Lung microvascular endothelial cell (primary cell): ENCODE results near the gene KCNS1. TPM values are rescaled to one million over a fixed set of nuclear protein-coding genes. Genes with fewer than 3 reads are reported as not detected.
A peak's percentile ranks its signal among the peaks of the same experiment; 100 is the strongest.

Source experiments
- DNase-seq, 2 donors: peaks; one replicate each; pipeline versions ENCODE4 v3.0.0 to v3.0.0-alpha.2; 2010; ENCODE audit warnings: low read depth in 2 of 2
- total RNA-seq: library from RNA; depleted of rRNA; stranded (reverse); fragments of >200 nt; gene quantifications from 2 replicates; pipeline ENCODE4 v1.2.1, GENCODE V29; 2014

KCNS1 gene
- total RNA-seq, 1 donor from 2014 or later = 0.40 TPM

GRCh38 chr20:45109634-45110033, 8.7 kb upstream of the KCNS1 start:
- no peak for DNase-seq

DNA sequence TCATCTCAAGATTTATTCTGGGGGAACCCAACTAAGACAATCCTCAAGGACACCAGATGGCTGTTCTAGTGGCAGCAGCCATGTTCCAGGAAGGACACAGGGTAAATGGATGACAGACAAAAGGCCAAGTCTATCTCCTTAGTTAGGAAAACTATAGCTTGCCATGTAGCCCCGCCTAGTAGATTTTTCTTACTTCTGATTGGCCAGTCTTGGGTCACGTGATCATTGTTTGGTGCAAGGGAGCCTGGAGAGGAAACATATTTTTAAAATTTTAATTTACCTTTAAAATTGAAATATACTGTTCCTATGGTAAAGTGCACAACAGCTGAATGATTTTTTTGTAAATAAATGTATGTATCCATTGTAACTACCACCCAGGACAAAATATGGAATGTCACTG, 4.4 kb upstream of the KCNS1 start:
- no peak for DNase-seq

DNA sequence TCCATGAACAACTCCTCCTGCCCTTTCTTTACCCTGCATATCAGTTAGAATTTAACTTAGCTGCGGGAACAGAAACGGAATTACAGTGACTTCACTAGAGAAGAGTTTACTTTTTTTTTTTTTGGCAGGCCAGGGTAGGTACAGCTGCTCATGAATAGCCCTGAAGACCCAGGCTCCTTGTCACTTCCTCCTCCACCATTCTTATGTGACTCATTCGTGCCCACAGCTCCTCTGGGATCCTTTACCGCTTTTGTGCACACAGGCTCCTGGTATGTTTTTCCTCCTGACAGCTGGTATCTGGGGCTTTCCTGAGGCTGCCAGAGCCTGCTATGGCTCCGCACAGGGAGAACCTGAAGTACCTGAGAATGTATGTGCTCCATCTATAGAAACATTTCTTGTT, 3.9 kb upstream of the KCNS1 start:
- peak in 1 of 2 donors; percentile 78 for DNase-seq

- no peak for DNase-seq
Observed at GRCh38 chr20:45103072-45103471, 2.1 kb upstream of the KCNS1 start.

DNA sequence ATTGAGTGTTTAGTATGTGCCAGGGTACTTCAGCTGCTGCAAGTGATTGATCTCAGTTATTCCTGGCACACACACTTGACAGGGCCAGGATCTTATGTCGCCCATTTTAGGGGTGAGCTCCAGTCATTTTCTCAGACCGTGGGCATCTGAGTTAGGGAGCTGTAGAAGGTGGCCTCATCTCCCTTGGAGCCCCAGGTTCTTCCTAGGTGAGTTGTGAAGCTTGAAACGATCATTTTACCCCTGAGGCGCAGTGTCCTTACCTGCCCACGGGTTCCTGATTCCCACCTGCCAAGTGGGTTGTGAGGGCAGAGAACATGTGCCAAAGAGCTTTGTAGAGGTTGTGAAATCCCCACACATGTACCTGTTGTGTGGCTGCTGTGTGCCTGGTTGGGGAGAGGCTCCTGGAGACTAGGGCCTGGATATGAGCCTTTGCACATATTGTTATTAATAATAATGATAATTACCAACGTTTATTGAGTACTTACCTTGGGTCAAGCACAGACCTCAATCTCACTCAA, 465 bp upstream of the KCNS1 start:
- no peak for DNase-seq

GRCh38 chr20:45098103-45098773, 2.7 kb downstream of the KCNS1 start:
- peak; percentile 22 to 46 for DNase-seq

- DNase-seq = peak; percentile 70 to 71
Observed at GRCh38 chr20:45097485-45098102, 3.3 kb downstream of the KCNS1 start.

GRCh38 chr20:45096781-45097180, 4.1 kb downstream of the KCNS1 start:
- no peak for DNase-seq

GRCh38 chr20:45095805-45096238, 5.1 kb downstream of the KCNS1 start:
- peak; percentile 59 to 73 for DNase-seq

GRCh38 chr20:45094864-45095574, 5.9 kb downstream of the KCNS1 start:
- no peak for DNase-seq

GRCh38 chr20:45094201-45094600, 6.7 kb downstream of the KCNS1 start:
- DNase-seq = no peak

DNA sequence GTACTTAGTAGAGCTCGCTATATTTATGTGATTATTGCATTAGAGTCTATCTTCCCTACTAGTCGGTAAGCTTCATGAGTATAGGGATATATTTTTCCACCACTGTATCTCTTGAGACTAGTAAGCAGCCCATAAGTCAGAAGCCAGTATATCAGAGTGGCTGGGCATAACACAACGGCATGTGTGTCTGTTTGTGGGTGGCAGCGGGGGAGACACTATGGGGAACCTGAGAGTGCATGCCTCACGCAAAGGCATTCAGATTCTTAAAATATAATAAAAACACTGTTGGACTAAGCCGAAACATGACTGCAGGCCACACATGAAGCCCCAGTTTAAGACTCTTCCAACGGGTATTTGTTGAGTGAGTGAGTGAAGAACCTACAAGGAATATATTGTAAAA, 8.0 kb downstream of the KCNS1 start:
- no peak for DNase-seq

- DNase-seq = no peak
Observed at GRCh38 chr20:45091366-45091765, 9.6 kb downstream of the KCNS1 start.

DNA sequence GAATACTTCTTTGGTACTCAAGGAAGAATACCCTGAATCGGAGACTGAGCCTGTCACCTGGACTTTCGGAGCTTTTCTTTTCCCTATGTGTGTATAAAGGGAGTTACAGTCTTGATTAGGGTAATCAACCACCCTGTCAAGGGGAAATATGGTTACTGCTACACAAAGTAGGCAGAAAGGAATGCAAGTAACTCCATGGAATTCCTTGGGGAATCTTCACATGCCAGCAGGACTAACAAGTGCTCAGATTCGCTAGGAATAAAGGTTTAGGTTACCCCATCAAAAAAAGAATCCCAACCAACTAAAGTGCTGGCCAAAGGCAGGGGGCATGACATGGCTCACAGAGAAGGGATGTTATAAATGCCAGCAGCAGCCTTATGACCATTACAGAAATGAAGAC, 10.4 kb downstream of the KCNS1 start:
- no peak for DNase-seq

DNA sequence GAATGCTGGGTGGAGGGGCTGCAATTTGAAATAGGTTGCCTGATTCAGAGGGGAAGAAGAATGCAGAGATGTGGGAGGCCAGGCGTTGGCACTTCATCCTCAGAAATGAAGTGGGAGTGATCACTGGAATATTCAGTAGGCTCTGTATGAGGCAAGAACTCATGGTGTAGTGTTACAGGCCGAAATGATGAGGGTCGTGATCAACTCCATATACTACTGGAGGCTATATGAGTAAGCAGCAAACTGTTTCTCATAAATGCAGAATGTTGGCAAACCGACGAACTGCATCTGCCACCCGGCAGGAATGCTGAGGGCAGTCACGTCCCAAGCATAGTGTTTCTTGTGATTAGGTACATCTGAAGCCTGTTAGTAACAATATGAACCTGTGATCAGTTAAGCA, 12.7 kb downstream of the KCNS1 start:
- no peak for DNase-seq

DNA sequence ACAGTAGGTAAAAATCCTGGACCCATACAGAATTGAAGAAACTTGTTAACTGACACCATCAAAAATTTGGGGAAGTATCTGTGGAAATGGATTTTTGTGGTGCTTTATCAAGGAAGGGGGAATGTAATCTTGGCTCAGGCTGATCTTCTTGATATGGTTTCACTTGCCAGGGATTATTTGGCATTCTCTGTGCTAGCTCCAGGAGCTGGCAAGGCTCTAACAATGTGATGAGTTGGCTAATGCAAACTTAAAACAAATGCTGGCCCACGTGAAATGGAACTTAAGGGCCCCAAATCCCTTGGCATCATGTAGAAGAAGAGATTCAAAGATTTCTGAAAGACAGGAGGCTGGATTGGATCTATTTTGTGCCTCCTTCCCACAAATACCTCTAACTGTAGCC, 13.1 kb downstream of the KCNS1 start:
- no peak for DNase-seq

DNA sequence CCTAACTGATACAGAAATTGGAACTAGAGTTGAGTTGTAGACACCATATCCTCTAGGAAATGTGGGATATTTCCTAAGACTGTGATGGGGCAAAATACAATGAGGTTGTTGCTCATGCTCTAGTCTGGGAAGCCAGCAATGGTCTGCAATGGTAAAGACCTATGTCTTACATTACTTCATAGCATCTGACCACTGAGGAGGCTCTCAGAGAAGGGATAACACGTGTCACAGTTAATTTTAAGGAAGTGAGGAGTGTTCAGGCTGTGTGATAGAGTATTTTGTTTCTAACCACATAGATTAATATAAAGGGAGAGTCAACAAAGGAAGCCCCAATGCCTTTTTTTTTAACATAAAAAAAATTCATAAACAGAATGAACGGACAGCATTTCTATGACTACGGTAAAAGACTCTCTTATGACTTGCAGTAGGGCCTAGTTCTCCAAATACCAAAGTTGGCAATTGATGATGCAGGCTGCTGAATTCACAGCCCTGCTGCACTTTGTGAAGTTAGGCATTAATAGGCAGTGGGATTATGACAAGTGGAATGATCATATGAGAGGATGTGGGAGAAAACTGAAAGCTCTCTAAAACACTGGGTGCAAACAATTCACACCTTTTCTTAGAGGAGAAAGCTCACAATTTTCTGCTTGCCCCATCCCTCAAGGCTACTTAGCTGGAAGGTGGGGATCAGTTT, 13.7 kb downstream of the KCNS1 start:
- no peak for DNase-seq

- DNase-seq = no peak
Observed at GRCh38 chr20:45085867-45086266, 15.1 kb downstream of the KCNS1 start.

- no peak for DNase-seq
Observed at GRCh38 chr20:45085289-45085688, 15.6 kb downstream of the KCNS1 start.

- no peak for DNase-seq
Observed at GRCh38 chr20:45083127-45083526, 17.8 kb downstream of the KCNS1 start.

GRCh38 chr20:45082468-45082867, 18.5 kb downstream of the KCNS1 start:
- DNase-seq = no peak
